Caco-2 (cell line): Measurements from ENCODE around the gene STK24. TPM values are rescaled to one million over a fixed set of nuclear protein-coding genes. Genes with fewer than 3 reads are reported as not detected.

Experiments
- BruUV-seq: library from RNA; stranded (reverse); fragments of 400-500 nt; replicated peaks from 2 replicates; lab custom pipeline; 2021; lab: Mats Ljungman, UMichigan
- CTCF ChIA-PET: fragments of 300-600 bp; sonication (Branson Sonifier 250); formaldehyde crosslinking; loops from one replicate; lab custom pipeline; 2022; ENCODE audit warnings: antibody characterized with exemption; lab: Charles Lee
- POLR2A ChIA-PET: fragments of 300-600 bp; sonication (Branson Sonifier 250); formaldehyde crosslinking; loops from one replicate; lab custom pipeline; 2022; ENCODE audit warnings: antibody characterized with exemption; lab: Charles Lee
- DNase-seq, 2 experiments: peaks; one replicate each; pipeline versions ENCODE4 v3.0.0 to v3.0.0-alpha.2; 2020 to 2022
- H3K27me3 ChIP-seq: replicated peaks from 2 replicates; pipeline ENCODE4 v1.6.0; 2011; ENCODE audit warnings: low read length; ENCODE audit not compliant: control insufficient read depth, insufficient read depth
- H3K36me3 ChIP-seq: 2 replicates; pipeline ENCODE4 v1.5.1; 2011; ENCODE audit warnings: low read length; ENCODE audit not compliant: control insufficient read depth, insufficient read depth
- H3K4me1 ChIP-seq: fragments of 250-450 bp; sonication (Bioruptor Pico); 2 replicates; pipeline ENCODE4 v1.5.1; 2020; ENCODE audit warnings: mild to moderate bottlenecking
- H3K4me3 ChIP-seq: 2 replicates; pipeline ENCODE4 v1.5.1; 2011; ENCODE audit warnings: low read depth, mild to moderate bottlenecking, control low read depth, low read length
- H3K9me3 ChIP-seq: fragments of 250-450 bp; sonication (Bioruptor Pico); 2 replicates; pipeline ENCODE4 v1.5.1; 2020; ENCODE audit warnings: mild to moderate bottlenecking, moderate library complexity
- H3K27ac Mint-ChIP-seq: one replicate; pipeline ENCODE4 v1.8.0; 2022; ENCODE audit warnings: mixed read lengths; ENCODE audit not compliant: unreplicated experiment
- H3K27me3 Mint-ChIP-seq: one replicate; pipeline ENCODE4 v1.8.0; 2022; ENCODE audit warnings: mixed read lengths; ENCODE audit not compliant: insufficient read depth, unreplicated experiment
- H3K36me3 Mint-ChIP-seq: one replicate; pipeline ENCODE4 v1.8.0; 2022; ENCODE audit warnings: mild to moderate bottlenecking, mixed read lengths; ENCODE audit not compliant: insufficient read depth, unreplicated experiment
- H3K4me1 Mint-ChIP-seq: one replicate; pipeline ENCODE4 v1.8.0; 2022; ENCODE audit warnings: low read depth, mixed read lengths; ENCODE audit not compliant: unreplicated experiment
- H3K4me3 Mint-ChIP-seq: one replicate; pipeline ENCODE4 v1.8.0; 2022; ENCODE audit warnings: mild to moderate bottlenecking, moderate library complexity, mixed read lengths; ENCODE audit not compliant: unreplicated experiment
- H3K9me3 Mint-ChIP-seq: one replicate; pipeline ENCODE4 v1.8.0; 2022; ENCODE audit warnings: mixed read lengths; ENCODE audit not compliant: unreplicated experiment
- intact Hi-C: fragments of 100-400 bp; cut with micrococcal nuclease; formaldehyde crosslinking; loops from one replicate; pipeline ENCODE4 v1.10.0; 2022; ENCODE audit not compliant: unreplicated experiment
- total RNA-seq: library from RNA; stranded (reverse); gene quantifications from 2 replicates; pipeline ENCODE4 v1.2.3, GENCODE V29; 2022
- TF ChIP-seq, protein P1 (sequence below), 2 experiments: fragments of 200-600 bp in 1 of 2; IDR thresholded peaks; 1 replicate in 1 of 2; 2 replicates in 1 of 2; pipeline versions ENCODE4 v1.5.1 to v1.8.0; 2011 to 2022; ENCODE audit warnings: antibody characterized with exemption in 1 of 2, control low read depth in 1 of 2, inconsistent platforms in 1 of 2, low read depth in 1 of 2, low read length in 1 of 2, mild to moderate bottlenecking in 1 of 2, moderate library complexity in 1 of 2; ENCODE audit not compliant: insufficient read depth in 1 of 2, severe bottlenecking in 1 of 2, unreplicated experiment in 1 of 2

The STK24 gene
- total RNA-seq, 1 experiment from 2014 or later, result 253 TPM

- no peaks in the 10 kb centered on the region for H3K27me3 ChIP-seq
- H3K27me3 Mint-ChIP-seq, result no peaks in the 10 kb centered on the region
- DNase-seq, result no peak
- CTCF ChIA-PET, result interaction anchor here (0.7 to 1.4 kb wide), 2 partner anchors 206 to 219 kb away, joined by 3 to 5 read pairs; no protein-coding TSS in a partner anchor
- no peak overlapping the region for H3K4me3 Mint-ChIP-seq
- H3K4me1 ChIP-seq, result no peaks in the 10 kb centered on the region
- H3K36me3 Mint-ChIP-seq, result peaks cover 84% of the 10 kb centered on the region
- H3K27ac Mint-ChIP-seq, result no peak overlapping the region
- H3K4me3 ChIP-seq, result no peak overlapping the region
- no TSS peak for BruUV-seq
- H3K9me3 ChIP-seq, result no peaks in the 10 kb centered on the region
- peaks cover 4% of the 10 kb centered on the region for H3K36me3 ChIP-seq
- POLR2A ChIA-PET, result no interaction called here
- TF ChIP-seq, protein P1, sequence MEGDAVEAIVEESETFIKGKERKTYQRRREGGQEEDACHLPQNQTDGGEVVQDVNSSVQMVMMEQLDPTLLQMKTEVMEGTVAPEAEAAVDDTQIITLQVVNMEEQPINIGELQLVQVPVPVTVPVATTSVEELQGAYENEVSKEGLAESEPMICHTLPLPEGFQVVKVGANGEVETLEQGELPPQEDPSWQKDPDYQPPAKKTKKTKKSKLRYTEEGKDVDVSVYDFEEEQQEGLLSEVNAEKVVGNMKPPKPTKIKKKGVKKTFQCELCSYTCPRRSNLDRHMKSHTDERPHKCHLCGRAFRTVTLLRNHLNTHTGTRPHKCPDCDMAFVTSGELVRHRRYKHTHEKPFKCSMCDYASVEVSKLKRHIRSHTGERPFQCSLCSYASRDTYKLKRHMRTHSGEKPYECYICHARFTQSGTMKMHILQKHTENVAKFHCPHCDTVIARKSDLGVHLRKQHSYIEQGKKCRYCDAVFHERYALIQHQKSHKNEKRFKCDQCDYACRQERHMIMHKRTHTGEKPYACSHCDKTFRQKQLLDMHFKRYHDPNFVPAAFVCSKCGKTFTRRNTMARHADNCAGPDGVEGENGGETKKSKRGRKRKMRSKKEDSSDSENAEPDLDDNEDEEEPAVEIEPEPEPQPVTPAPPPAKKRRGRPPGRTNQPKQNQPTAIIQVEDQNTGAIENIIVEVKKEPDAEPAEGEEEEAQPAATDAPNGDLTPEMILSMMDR (IDR thresholded peaks at IDR 0.05; ENCODE audit: insufficient read depth in 1 of 2, low read depth in 1 of 2, low read length in 1 of 2, severe bottlenecking in 1 of 2, unreplicated experiment in 1 of 2), result no peak
- intact Hi-C loops, result loop anchor here (5.0 kb wide), 1 partner anchor 375 kb away; no protein-coding TSS in a partner anchor
- peaks cover 12% of the 10 kb centered on the region for H3K4me1 Mint-ChIP-seq
- H3K9me3 Mint-ChIP-seq, result no peaks in the 10 kb centered on the region
Observed at GRCh38 chr13:98467263-98467985, 109.5 kb downstream of the STK24 start.

GRCh38 chr13:98466634-98467236 is 110.2 kb downstream of the STK24 start:
- Mint-ChIP-seq H3K27ac (no peak overlapping the region), H3K4me3 (no peak overlapping the region), H3K9me3 (no peaks in the 10 kb centered on the region), H3K4me1 (peaks cover 19% of the 10 kb centered on the region), H3K27me3 (no peaks in the 10 kb centered on the region), H3K36me3 (peaks cover 84% of the 10 kb centered on the region)
- Histone ChIP-seq H3K9me3 (no peaks in the 10 kb centered on the region), H3K4me1 (no peaks in the 10 kb centered on the region), H3K4me3 (no peak overlapping the region), H3K27me3 (no peaks in the 10 kb centered on the region), H3K36me3 (peaks cover 5% of the 10 kb centered on the region; the same call in 1 of the 2 replicates)
- DNase-seq, result peak in 1 of 2 experiments; percentile 69
- TF ChIP-seq, protein P1 (IDR thresholded peaks at IDR 0.05; ENCODE audit: insufficient read depth in 1 of 2, low read depth in 1 of 2, low read length in 1 of 2, severe bottlenecking in 1 of 2, unreplicated experiment in 1 of 2), result peak; percentile 58 to 67
- intact Hi-C loops, result loop anchor here (5.0 kb wide), 1 partner anchor 376 kb away; no protein-coding TSS in a partner anchor
- POLR2A ChIA-PET, result no interaction called here
- BruUV-seq, result no TSS peak
- CTCF ChIA-PET, result interaction anchor here (0.7 to 1.4 kb wide), 2 partner anchors 207 to 220 kb away, joined by 3 to 5 read pairs; no protein-coding TSS in a partner anchor

- ChIA-PET POLR2A (no interaction called here), CTCF (interaction anchor here (0.9 kb wide), 1 partner anchor 191 kb away, joined by 4 read pairs; no protein-coding TSS in a partner anchor)
- Mint-ChIP-seq H3K4me3 (peak overlapping the region; percentile 17), H3K36me3 (peaks cover 94% of the 10 kb centered on the region), H3K27me3 (no peaks in the 10 kb centered on the region), H3K4me1 (peaks cover 24% of the 10 kb centered on the region), H3K27ac (peak overlapping the region; percentile 58), H3K9me3 (no peaks in the 10 kb centered on the region)
- Histone ChIP-seq H3K4me3 (no peak overlapping the region), H3K27me3 (no peaks in the 10 kb centered on the region), H3K9me3 (no peaks in the 10 kb centered on the region), H3K36me3 (peaks cover 3% of the 10 kb centered on the region), H3K4me1 (no peaks in the 10 kb centered on the region)
- intact Hi-C loops, result no loop called here
- TF ChIP-seq, protein P1 (IDR thresholded peaks at IDR 0.05; ENCODE audit: insufficient read depth in 1 of 2, low read depth in 1 of 2, low read length in 1 of 2, severe bottlenecking in 1 of 2, unreplicated experiment in 1 of 2), result no peak
- DNase-seq, result no peak
- BruUV-seq, result no TSS peak
Observed at GRCh38 chr13:98462946-98463345, 114.0 kb downstream of the STK24 start.
